CD4-positive, alpha-beta T cell treated with Interferon gamma for 1 hour (primary cell): ENCODE measurements around the gene RUBCN.

ENCODE experiments used
- DNase-seq: peaks from one replicate; pipeline ENCODE4 v3.0.0-alpha.2; 2020

RUBCN gene

DNA sequence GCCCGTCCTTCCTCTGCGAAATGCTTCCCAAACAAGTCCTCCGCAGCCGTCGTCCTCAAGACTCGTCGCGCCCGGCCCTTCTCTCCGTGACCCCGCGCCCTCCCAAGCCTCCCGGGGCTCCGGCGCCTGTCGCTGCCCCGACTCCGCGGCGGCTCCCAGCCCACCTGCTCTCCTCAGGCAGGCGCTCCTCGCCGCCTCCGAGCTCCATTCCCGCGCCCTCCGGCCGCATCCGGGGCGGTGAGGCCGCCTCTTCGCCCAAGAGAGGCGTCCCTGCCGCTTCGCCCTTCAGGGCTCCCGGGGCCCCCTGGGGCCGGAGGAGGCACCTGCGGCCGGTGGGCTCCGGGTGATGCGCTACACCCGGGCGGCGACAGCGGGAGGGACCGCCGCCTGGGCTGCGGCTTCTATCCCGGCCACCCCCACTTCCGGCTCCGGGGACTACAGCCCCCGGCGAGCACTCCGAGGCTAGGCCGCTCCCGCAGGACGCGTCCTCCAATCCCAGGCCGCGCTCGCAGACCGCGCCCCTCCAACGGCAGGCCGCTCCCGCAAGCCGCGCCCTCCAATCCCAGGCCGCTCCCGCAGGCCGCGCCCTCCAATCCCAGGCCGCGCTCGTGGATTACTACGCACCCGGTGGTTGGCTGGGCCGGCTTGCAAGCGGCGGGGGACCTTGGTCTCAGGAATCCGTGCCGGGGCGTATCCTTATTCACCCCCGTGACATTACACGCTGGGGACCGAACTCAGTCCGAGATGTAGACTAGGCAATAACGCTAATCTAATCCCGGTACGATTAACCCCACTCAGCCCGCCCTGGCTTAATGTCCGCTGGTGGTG is at the start of gene RUBCN:
Gene RUBCN, minus strand, starts transcription at position 414 of the 828 bp plus-strand sequence. Its CDS starts 185 bp downstream, at position 229.
- peak; percentile 93 for DNase-seq

DNA sequence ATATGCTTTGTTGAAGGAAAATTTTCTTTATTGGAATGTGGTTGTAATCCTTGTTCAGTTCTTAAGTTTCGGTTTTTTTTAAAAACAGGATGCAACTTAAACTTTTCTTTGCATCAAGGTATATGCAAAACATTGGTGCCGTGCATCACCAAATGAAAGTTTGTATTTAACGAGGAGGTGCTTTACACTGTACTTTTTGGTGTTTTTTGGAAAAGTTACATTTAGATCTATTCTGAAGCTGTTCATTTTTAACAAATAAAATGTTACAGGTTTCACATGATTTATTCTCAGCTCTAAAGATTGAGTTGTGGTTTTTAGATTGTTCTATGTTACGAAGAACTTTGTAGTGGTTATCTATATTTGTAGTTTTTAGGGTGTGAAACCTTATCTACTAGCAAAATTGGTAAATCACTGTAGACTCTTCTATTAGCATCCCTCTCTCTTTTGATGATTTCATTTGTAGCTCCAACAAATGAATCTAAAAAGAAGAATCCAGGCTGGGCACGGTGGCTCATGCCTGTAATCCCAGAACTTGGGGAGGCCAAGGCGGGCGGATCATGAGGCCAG is 47.4 kb upstream of the RUBCN start:
- no peak for DNase-seq

DNA sequence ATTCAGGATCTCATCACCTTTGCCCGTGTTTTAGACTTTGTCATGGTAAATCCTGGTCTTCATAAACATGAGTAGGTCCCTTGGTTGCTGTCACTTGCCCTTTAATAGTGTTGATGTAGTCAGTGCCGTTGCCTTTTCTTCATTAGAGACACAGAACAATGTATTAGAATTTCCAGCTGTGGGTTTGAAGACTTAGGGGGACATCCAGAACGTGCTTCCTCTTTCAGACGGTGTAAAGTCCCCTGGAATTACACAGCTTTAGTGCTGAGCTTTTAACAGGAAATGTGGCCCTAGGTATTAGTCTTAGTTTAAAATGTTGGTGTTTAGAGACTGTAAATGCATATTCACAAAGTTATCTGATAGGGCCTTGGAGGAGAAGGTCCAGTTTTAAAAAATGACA is 45.5 kb upstream of the RUBCN start:
- DNase-seq: no peak

DNA sequence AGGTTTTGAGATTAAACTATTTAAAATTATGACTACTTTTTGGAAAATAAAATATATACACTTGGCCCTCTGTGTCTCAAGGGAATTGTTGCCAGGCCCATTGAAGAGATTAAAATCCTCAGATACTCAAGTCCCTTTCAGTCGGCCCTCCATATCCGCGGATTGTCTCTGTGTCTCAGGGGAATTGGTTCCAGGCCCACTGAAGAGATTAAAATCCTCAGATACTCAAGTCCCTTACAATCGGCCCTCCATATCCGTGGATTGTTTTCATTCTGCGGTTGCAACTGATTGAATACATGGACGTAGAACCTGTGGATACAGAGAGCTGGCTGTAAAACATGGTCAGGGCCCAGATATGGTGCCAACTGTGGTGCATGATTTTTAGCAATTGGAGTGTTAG is 38.6 kb upstream of the RUBCN start:
- no peak for DNase-seq

DNA sequence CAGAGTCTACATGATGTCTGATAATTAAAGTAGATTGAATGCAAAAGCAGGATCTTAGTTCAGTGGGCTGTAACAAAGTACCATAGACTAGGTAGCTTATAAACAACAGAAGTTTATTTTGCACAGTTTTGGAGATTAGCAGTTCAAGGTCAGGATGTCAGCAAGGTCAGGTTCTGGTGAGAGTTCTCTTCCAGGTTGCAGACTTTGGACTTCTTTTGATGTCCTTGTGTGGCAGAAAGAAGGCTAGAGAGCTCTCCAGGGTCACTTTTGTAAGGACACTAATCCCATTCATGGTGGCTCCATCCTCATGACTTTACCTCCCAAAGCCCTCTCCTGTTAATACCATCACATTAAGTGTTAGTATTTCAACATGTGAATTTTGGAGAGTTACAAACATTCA is 25.1 kb upstream of the RUBCN start:
- no peak for DNase-seq

DNA sequence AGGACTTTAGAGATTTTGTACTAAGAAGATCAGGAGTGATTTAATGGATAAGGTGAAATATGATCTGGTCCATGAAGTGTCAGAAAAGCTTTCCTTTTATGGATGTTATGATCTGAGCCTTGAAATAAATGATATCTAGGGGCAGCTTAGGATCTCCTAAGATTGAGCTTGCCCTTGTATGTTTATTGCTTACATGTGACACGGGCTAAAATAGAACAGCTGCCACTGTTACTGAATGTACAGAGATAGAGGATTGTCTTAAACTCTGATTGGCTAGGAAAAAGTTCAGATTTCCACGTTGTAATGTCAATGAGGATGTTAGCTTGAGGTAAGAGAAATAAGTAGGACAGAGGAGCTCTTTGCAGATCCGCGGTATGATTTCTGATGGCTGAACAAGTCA is 21.8 kb upstream of the RUBCN start:
- DNase-seq: no peak

DNA sequence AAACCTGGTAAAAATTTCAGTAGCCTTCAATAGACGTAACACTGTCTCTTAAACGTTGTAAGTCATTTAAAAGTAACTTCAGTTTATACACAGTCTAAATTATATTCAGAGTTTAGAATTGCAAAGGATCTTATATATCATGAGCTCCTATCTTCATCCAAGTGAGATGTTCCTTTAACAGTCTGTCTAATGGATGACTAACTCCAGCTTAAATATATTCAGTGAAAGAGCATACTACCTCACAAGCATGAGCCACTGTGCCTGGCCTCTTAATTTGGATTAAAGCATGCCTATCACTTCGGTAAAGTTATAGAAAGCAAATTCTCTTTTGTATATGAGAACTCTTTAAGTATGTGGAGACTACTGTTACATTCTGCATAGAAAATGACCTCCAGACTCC is 20.0 kb upstream of the RUBCN start:
- DNase-seq: no peak

GRCh38 chr3:197753263-197753662 is 16.6 kb upstream of the RUBCN start:
- DNase-seq: no peak

- no peak for DNase-seq
Measured at GRCh38 chr3:197752107-197752506, 15.4 kb upstream of the RUBCN start.

GRCh38 chr3:197750858-197751737 is 14.4 kb upstream of the RUBCN start:
- peak; percentile 23 for DNase-seq

GRCh38 chr3:197750396-197750831 is 13.7 kb upstream of the RUBCN start:
- DNase-seq: peak; percentile 66

GRCh38 chr3:197749601-197750395 is 13.1 kb upstream of the RUBCN start, which contains the start of gene FYTTD1:
FYTTD1 (plus strand) TSS chr3:197749883; CDS start chr3:197749972, 89 bp downstream.
- peak; percentile 89 for DNase-seq

DNA sequence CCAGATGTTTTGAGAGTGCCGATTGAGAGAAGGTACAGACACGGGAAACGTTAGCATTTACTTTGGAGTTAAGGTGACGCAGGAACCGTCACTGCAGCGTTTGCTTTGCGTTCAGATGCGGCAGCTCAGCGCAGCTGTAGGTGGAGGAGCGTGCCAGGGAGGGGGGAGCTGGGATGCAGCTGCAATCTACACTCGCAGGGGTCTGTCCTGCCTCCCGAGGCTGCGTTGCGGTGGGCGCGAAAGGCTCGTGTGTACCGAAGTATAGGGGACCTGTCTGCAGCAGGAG is 12.6 kb upstream of the RUBCN start:
- DNase-seq: peak; percentile 74

DNA sequence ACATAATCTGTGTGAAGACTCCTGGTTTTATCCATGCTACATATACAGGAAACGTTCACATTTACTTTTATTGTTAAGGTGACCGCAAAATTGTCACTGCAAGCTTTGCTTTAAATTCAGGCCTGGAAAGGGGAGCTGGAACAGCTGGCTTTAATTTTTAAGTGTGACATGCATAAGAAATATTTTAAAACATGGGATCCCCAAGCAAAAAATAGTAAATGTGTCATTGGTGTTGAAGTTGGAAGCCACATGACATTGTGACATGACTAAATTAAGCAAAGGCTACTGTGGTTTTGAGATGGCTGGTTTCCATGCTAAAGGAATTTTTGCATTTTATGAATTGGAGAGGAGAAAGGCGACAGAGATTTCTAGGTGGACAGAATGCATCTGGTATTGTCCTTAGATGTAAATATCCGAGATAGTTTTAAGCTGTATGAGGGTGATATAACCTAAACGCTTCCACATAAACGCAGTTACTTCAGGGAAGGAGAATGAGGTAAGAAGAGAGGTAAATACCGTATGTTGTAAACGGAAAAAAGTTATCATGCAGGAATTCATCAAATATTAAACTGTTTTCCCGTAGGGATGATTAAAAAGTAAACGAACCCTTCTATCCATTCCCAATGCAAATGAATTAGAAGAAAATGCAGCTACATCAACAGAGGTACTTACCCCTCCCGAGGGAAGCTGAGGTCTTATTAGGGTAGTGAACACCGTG is 12.1 kb upstream of the RUBCN start:
- no peak for DNase-seq

DNA sequence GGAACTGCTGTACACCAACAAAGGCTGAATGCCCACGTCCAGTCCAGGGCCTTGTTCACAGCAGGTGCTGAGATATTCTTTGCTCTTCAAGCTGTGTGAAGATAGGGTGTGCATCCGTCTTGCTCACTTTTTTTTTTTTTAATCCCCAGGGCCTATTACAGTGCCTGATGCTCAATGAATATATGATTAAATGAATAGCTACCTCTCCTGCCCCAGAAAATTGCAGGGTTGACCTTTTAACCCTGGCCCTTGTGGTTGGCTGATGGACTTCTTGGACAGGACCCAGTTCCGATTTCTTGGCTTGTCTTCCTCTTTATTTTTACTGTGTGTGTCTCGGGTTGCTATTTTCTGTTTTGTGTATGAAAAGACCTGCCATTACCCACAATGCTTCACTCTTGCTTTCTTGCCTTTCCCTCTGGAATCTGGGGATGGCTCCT is 10.1 kb upstream of the RUBCN start:
- DNase-seq: no peak

- no peak for DNase-seq
Measured at GRCh38 chr3:197746209-197746608, 9.5 kb upstream of the RUBCN start.

DNA sequence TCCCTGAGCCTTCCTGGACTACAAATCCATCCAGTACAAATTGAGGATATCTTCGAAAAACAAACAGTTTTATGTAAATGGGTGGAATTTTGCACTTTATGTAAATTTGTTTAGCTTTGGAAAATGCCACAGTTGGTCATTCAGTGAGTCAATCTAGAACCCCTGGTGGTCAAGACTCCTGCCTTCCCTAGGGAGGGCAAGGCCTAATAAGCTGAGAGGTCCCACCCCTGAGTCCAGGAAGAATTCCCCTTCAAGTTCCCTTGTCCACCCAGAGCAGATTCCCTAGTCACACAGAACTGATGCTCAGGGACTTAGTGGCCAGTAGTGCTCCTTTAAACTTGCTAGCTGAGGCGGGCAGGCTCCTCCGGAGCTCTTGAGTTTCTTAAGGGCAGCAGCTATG is 6.1 kb upstream of the RUBCN start:
- DNase-seq: no peak

- DNase-seq: no peak
Measured at GRCh38 chr3:197737749-197738462, 1.2 kb upstream of the RUBCN start.

DNA sequence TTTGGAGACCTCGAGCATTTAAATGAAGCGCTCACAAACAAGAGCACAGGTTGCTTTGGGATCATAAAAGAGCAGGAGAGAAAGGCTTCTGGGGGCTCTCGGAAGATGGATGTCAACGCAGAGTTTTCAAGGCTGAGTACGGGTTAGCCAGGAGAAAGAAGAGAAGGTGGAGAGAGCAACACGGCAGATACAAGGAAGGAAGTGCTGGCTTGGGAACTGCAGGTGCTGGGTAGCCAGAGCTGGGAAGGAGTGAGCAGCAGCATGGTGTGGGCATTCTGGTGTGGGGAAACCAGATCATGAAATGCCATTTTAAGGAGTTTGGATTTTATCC is 580 bp upstream of the RUBCN start:
- no peak for DNase-seq

DNA sequence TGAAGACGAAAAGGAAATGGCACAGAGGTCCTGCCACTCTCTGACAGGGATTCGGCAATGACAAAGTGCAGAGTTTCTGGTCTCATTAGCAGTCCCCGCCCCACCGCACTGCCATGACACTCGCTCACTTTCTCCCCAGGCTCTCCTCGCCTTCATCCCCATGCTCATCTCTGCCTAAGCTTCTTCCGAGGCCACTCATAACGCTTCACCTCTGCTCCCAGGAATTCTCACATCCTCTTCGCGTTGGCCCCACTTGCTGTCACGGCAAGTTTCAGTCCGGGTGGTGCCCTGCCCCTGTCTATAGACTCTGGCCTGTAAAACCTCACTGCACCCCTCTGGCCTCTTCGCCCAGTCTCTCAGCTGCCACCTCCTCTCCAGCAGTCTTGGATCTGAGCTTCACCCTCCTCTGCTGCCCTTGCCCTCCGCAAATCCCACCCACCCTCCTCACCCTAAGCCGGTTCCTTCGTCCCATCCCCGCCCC is 654 bp downstream of the RUBCN start:
- DNase-seq: peak; percentile 20

DNA sequence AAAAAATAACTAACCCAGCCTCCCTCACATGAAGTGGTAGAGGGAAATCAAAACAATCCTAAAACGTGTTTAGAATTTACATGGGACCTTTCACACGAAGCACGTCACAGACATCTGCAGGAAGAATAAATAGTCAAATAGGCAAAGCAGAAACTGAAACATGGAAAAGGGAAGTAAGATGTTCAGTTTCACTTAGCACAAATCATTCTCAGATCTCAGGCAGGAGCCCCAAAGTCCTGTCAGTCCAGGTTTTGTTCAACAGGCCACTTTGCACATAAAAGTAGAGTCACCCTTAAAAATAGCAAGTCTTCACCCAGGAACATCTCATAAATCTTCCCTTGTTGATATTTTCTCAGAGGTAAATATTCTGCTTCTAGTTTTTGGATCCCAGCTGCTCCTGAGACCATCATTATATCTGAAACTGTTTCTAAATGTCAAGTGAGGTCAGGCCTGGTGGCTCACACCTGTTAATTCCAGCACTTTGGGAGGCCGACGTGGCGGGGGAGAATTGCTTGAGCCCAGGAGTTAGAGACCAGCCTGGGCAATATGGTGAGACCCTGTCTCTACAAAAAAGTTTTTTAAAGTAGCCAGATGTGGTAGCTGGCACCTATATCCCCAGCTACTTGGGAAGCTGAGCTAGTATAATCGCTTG is 1.9 kb downstream of the RUBCN start:
- DNase-seq: no peak
